ENCODE results near the gene FMN2.
A peak's percentile ranks its signal among the peaks of the same experiment; 100 is the strongest.

Gene FMN2

DNA sequence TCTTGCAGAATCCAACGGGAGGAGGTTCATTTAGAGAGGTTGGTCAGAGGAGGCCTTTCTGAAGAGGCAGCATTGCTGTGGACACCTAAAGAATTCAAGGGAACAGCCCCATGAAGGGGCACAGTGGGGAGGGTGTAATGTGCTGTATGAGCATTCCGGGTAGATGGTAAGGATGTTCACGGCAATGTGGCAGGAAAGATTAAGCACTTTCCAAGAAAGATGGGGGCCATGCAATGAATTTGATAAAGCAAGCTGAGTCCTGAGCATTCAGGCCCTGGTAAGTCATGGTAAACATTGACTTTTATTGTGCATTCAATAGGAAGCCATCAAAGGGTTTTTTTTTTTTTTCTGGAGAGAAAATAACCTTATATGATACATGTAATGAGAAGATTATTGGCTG, 353.7 kb downstream of the FMN2 start:
- H3K27ac ChIP-seq: no peak overlapping the region
- TF ChIP-seq ZFX (IDR thresholded peaks at IDR 0.05): no peak
- TF ChIP-seq, protein P1, sequence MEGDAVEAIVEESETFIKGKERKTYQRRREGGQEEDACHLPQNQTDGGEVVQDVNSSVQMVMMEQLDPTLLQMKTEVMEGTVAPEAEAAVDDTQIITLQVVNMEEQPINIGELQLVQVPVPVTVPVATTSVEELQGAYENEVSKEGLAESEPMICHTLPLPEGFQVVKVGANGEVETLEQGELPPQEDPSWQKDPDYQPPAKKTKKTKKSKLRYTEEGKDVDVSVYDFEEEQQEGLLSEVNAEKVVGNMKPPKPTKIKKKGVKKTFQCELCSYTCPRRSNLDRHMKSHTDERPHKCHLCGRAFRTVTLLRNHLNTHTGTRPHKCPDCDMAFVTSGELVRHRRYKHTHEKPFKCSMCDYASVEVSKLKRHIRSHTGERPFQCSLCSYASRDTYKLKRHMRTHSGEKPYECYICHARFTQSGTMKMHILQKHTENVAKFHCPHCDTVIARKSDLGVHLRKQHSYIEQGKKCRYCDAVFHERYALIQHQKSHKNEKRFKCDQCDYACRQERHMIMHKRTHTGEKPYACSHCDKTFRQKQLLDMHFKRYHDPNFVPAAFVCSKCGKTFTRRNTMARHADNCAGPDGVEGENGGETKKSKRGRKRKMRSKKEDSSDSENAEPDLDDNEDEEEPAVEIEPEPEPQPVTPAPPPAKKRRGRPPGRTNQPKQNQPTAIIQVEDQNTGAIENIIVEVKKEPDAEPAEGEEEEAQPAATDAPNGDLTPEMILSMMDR (conservative IDR thresholded peaks at IDR 0.05): no peak

DNA sequence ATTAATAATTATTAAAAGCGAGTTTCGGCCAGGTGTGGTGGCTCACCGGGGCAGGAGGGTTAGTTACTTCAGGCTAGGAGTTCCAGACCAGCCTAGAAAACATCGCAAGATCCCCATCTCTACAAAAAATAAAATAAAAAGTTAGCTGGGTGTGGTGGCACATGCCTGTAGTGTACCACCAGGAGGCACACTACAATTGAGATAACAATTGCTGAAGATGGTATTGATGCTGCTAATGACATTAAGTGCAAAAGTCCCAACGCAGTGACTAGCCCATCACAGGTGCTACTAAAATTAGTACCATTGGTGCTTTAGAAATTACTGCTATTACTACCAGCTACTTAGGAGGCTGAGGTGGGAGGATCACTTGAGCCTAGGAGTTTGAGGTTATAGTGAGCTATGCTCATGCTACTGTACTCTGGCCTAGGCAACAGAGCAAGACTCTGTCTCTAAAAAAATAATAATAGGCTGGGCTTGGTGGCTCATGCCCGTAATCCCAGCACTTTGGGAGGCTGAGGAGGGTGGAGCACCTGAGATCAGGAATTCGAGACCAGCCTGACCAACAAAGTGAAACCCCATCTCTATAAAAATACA, 363.6 kb downstream of the FMN2 start:
- no peak overlapping the region for H3K27ac ChIP-seq

DNA sequence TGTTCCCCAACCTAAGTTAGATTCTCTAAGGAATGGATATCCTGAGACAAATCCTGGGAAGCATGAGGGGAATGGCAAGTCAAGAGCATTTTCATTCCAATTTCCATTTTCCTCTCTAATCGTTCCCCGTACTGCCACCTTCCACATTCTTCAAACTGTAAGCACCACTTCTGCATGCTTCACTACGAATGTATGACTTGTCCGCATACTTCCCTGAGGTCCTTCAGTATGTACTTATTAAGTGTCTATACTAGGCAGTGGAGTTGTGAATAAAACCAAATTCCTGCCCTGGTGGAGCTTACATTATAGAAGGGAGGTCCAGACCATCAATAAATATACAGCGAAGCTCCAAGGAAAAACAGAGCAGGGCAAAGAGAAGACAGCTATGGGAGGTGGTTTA, 365.5 kb downstream of the FMN2 start:
- no peak overlapping the region for H3K27ac ChIP-seq
- TF ChIP-seq ZFX (IDR thresholded peaks at IDR 0.05): no peak
- TF ChIP-seq, protein P1 (conservative IDR thresholded peaks at IDR 0.05): no peak

More for the DNA sequence above, 363.6 kb downstream of the FMN2 start:
- no peak for TF ChIP-seq ZFX (IDR thresholded peaks at IDR 0.05)
- TF ChIP-seq, protein P1 (conservative IDR thresholded peaks at IDR 0.05): peak; percentile 80

DNA sequence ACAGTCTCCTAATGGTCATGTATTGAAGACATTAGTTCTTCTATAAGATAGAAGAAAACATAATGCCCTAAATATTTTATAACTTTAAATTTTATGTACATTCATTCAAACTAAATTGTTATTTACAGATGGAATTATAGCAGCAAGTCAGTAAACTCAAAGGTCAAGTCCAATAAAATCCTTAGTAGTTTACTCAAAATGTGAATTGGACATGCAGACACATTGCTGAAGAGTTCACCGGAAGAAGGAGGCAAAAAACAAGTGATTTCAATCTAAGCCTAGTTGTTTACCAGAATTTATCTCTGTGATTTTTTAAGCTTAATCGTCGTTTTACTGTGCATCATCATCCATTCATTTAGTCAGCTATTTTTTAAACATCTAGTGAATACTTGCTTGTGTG, 370.6 kb downstream of the FMN2 start:
- TF ChIP-seq, protein P1 (conservative IDR thresholded peaks at IDR 0.05): no peak
- no peak for TF ChIP-seq ZFX (IDR thresholded peaks at IDR 0.05)
- no peak overlapping the region for H3K27ac ChIP-seq

DNA sequence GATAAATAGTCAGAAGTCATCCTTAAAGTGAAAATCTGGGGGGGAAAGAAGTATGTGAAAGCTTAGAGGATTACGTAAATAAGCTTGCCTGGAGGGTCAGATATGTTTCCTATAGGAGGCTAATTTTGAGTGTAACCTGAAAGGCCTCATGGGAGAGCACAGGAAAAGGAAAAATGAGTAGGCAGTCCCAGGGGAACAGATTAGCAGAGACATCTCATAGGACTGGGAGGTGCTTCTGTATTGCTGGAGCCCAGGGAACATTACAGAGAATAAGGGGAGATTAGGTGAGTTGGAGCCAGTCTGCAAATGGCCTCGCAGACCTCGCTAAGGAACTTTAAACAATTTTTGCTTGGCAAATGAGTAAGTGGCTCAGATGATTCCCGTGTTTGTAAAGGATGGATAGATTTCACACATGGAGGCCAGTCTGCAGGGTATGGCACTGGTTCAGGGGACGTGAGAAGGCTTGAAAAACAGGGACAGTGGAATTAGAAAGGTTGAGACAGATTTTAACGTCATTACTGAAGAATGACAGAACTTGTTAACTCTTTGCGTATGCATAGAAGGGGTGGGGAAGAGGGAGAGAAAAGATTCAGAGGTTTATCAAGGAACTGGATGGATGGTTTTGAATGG, 371.2 kb downstream of the FMN2 start:
- no peak overlapping the region for H3K27ac ChIP-seq
- no peak for TF ChIP-seq ZFX (IDR thresholded peaks at IDR 0.05)
- TF ChIP-seq, protein P1 (conservative IDR thresholded peaks at IDR 0.05): no peak

DNA sequence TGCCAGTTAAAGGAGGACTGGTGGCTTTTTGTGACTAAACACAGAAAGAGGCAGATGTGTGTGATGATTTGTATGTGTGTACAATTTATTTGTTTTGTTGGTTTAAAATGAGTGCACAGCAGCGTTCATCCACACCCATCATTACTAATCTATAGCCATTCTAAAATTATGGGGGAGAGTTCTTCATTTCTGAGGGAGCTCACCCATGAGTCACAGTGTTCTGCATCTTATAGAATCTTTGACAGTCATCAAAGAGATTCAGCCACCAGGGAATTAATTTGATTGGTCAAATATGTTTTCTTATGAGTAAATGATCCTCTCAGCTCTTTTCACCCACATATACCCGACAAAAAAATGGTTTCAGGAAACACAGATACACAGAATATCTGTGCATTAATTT, 372.4 kb downstream of the FMN2 start:
- H3K27ac ChIP-seq: no peak overlapping the region
- no peak for TF ChIP-seq ZFX (IDR thresholded peaks at IDR 0.05)
- TF ChIP-seq, protein P1 (conservative IDR thresholded peaks at IDR 0.05): no peak

DNA sequence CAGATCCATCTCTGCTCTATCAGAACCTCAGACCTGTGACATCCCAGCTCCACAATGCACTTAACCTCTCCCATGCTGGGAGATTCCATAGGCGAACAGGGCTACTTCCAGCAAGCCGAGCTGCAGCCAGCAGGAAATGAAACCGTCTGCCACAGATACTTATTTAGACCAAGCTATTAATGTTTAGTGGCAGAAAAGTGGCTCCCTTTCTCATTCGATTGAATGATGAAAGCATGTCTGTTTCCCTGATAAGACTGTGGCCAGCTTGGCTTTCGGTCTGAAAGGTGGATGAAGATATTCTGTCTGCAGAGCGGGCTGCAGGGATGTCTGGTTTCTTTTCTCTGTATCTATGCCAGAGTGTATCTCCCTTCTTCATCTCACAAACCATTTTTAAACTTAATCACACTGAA, 373.9 kb downstream of the FMN2 start:
- TF ChIP-seq, protein P1 (conservative IDR thresholded peaks at IDR 0.05): no peak
- no peak for TF ChIP-seq ZFX (IDR thresholded peaks at IDR 0.05)
- no peak overlapping the region for H3K27ac ChIP-seq
